GM13976 (cell line): ENCODE data around the gene CBLL2.
"Not testable (repeated sequence)": the region's sequence is repeated elsewhere in the genome, so short reads cannot be mapped to it uniquely, and the experiment has no call there.

Experiments used
- DNase-seq: peaks from one replicate; pipeline ENCODE4 v3.0.0; 2012; ENCODE audit warnings: low spot score
- in situ Hi-C: fragments of 300-500 bp; cut with MboI; formaldehyde crosslinking; loops from one replicate; pipeline ENCODE4 v1.12.0; 2022; ENCODE audit warnings: low sequenced_read_pairs, mixed read lengths, inconsistent platforms; ENCODE audit not compliant: unreplicated experiment
- TF ChIP-seq, protein P1 (sequence below): IDR thresholded peaks from 2 replicates; pipeline ENCODE4 v1.5.1; 2012; ENCODE audit warnings: borderline replicate concordance, mild to moderate bottlenecking; ENCODE audit not compliant: insufficient read depth; ENCODE audit errors: extremely low read depth, missing control alignments, control extremely low read depth

The CBLL2 gene

DNA sequence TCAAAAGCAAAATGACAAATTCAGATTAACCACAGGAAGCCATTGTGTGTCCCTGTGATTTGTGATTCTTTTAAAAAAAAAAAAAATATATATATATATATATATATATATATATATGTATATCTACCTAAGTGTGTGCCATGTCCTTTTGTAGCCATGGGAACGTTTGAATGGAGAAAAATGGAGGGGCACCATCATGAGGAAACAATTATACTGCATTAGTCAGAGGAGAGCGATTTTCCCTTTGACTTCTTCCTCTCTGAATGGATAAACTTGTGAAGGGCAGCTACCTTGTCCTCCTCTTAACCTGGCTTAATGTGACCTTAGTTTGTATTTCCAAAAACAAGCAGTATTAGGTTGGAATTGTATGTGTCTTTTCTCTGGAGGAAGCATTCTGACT is 23.3 kb upstream of the CBLL2 start:
- no peak for DNase-seq
- in situ Hi-C loops, result no loop called here
- TF ChIP-seq, protein P1, sequence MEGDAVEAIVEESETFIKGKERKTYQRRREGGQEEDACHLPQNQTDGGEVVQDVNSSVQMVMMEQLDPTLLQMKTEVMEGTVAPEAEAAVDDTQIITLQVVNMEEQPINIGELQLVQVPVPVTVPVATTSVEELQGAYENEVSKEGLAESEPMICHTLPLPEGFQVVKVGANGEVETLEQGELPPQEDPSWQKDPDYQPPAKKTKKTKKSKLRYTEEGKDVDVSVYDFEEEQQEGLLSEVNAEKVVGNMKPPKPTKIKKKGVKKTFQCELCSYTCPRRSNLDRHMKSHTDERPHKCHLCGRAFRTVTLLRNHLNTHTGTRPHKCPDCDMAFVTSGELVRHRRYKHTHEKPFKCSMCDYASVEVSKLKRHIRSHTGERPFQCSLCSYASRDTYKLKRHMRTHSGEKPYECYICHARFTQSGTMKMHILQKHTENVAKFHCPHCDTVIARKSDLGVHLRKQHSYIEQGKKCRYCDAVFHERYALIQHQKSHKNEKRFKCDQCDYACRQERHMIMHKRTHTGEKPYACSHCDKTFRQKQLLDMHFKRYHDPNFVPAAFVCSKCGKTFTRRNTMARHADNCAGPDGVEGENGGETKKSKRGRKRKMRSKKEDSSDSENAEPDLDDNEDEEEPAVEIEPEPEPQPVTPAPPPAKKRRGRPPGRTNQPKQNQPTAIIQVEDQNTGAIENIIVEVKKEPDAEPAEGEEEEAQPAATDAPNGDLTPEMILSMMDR, result no peak

DNA sequence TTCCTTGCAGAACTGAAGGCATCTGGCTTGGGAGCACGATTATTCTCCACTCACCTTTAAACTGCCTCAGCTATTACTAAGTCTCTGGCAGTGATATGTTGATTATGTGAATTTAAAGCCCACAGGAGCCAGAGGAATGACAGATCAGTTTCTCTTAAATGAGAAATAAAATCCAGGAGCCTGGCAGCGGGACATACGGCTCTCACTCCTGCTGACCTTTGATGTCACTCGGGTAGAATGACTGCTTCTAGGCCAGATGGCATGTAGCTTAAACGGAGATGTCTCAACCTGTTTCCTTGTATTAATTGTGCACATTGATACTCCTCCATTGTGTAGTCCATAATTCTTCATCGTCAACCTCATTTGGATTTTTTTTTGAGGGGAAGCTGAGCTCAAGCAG is 4.0 kb upstream of the CBLL2 start:
- TF ChIP-seq, protein P1, result no peak

DNA sequence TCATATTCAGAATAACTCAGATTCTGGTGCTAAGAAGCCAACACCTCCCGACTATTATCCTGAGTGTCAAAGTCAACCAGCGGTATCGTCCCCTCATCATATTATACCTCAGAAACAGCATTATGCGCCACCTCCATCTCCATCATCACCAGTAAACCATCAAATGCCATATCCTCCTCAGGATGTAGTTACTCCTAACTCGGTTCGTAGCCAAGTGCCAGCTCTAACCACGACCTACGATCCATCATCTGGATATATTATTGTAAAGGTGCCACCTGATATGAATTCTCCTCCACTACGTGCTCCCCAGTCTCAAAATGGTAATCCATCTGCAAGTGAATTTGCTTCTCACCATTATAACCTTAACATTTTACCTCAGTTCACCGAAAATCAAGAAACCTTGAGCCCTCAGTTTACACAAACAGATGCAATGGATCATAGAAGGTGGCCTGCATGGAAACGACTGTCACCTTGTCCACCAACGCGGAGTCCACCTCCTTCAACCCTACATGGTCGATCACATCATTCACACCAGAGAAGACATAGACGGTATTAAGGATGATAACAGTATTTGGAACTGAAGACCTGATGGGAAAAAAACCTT is 1.1 kb downstream of the CBLL2 start:
- no peak for DNase-seq
- TF ChIP-seq, protein P1, result no peak
- in situ Hi-C loops, result no loop called here

More for the DNA sequence above, 4.0 kb upstream of the CBLL2 start:
- in situ Hi-C loops, result no loop called here
- no peak for DNase-seq

DNA sequence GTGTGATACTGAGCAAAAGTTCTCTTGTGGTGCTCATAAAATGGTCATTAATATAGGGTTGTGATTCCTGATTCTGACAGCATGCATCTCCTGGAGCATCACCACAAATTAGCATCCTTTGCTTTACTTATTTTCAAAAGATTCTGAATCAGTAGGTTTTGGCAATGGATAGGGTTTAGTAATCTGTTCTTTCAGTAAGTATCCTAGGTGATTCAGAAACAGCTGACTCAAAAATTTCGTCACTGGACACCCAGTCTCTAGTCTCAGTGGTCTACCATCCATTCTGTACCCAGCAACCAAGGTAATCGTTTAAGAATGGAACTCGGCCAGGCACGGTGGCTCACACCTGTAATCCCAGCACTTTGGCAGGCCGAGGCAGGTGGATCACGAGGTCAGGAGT is 4.1 kb downstream of the CBLL2 start:
- TF ChIP-seq, protein P1, result no peak
- in situ Hi-C loops, result no loop called here
- DNase-seq, result no peak

DNA sequence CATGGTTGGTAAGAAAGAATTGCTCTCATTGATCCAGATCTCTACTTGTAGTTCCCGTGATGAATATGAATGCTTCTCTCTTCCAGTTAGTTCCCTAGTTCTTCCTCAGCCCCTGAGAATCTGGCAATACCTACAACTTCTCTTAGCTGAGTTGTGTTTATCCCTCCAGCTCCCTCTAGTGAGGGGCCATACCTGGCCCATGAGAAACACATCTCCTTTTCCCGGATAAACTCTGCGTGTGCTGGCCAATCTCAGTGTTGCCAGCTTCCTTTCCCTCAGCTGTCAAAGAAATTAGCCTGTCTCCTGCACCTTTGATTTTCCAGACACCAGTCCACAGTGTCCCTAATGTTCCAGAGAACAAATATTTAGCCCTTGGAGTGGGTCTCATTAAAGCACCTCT is 5.7 kb downstream of the CBLL2 start:
- peak; percentile 13 for DNase-seq
- TF ChIP-seq, protein P1, result no peak
- in situ Hi-C loops, result no loop called here

DNA sequence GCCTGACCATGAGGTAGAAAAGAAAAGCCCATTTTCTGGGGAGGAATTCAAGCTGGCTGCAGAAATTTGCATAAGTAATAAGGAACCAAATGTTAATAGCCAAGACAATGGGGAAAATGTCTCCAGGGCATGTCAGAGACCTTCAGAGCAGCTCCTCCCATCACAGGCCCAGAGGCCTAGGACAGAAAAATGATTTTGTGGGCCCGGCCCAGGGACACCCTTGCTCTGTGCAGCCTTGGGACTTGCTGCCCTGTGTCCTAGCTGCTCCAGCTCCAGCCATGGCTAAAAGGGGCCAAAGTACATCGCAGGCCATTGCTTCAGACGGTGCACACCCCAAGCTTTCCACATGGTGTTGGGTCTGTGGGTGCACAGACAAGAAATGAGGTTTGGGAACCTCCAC is 16.5 kb downstream of the CBLL2 start:
- in situ Hi-C loops, result not testable (repeated sequence)

DNA sequence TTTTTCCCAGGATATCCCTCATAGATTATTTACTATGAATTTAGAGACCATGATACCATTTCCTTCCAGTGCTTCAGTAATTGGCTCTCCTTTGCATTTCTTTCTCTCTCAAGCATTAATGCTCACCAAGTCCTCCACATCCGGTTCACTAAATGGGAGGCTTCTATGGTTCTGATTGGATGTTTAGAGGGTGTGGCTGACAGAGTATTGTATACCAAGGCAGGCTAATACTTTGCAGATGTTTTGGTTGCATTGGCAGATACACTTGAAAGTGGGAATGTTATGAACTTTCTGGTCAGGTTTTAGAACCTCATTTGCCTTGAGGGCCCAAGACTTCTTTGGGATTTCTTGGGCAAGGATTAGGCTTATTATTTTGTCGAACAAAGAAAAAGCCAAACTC is 24.2 kb downstream of the CBLL2 start:
- no peak for DNase-seq
- in situ Hi-C loops, result no loop called here
- TF ChIP-seq, protein P1, result no peak

More for the DNA sequence above, 16.5 kb downstream of the CBLL2 start:
- DNase-seq, result not testable (repeated sequence)
